Measurements from ENCODE around the gene GHRL. TPM values are rescaled to one million over a fixed set of nuclear protein-coding genes. Genes with fewer than 3 reads are reported as not detected.

The GHRL gene
- total RNA-seq, 1 donor, result under 0.01 TPM

DNA sequence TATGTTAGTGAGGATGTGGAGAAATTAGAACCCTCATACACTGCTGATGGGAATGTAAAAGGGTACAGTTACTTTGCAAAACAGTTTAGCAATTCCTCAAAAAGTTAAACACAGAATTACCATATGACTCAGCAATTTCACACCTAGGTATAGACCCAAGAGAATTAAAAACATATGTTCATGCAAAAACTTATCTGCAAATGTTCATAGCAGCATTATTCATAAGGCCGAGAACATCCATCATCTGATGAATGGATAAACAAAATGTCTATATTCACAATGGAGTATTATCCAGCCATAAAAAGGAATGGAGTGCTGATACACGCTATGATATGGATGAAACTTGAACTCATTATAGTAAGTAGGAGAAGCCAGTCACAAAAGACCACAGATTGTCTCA is 17.8 kb upstream of the GHRL start:
- peaks cover 52% of the 10 kb centered on the region for H4K20me1 ChIP-seq (ENCODE audit: insufficient read depth, low read length)
- TF ChIP-seq, protein P1, sequence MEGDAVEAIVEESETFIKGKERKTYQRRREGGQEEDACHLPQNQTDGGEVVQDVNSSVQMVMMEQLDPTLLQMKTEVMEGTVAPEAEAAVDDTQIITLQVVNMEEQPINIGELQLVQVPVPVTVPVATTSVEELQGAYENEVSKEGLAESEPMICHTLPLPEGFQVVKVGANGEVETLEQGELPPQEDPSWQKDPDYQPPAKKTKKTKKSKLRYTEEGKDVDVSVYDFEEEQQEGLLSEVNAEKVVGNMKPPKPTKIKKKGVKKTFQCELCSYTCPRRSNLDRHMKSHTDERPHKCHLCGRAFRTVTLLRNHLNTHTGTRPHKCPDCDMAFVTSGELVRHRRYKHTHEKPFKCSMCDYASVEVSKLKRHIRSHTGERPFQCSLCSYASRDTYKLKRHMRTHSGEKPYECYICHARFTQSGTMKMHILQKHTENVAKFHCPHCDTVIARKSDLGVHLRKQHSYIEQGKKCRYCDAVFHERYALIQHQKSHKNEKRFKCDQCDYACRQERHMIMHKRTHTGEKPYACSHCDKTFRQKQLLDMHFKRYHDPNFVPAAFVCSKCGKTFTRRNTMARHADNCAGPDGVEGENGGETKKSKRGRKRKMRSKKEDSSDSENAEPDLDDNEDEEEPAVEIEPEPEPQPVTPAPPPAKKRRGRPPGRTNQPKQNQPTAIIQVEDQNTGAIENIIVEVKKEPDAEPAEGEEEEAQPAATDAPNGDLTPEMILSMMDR (IDR thresholded peaks at IDR 0.05; ENCODE audit: extremely low read depth, low read depth, low read length), result no peak
- no peaks in the 10 kb centered on the region for H3K27me3 ChIP-seq (ENCODE audit: insufficient read depth, low read length)
- no peak overlapping the region for H3K4me2 ChIP-seq (ENCODE audit: insufficient read depth, low read length)
- no peak overlapping the region for H3K27ac ChIP-seq (ENCODE audit: low read depth, low read length)
- H3K4me3 ChIP-seq (ENCODE audit: insufficient read depth, low read length), result no peak overlapping the region
- H3K9me3 ChIP-seq (ENCODE audit: low read depth, low read length), result no peaks in the 10 kb centered on the region
- no peak for DNase-seq (ENCODE audit: insufficient read length, low spot score, missing footprints)
- H3K36me3 ChIP-seq (ENCODE audit: insufficient read depth, low read length), result peaks cover 94% of the 10 kb centered on the region
- H3K4me1 ChIP-seq (ENCODE audit: insufficient read depth, low read length), result no peaks in the 10 kb centered on the region
- peaks cover 40% of the 10 kb centered on the region for H3K79me2 ChIP-seq (ENCODE audit: insufficient read depth, low read length)
- H2AFZ ChIP-seq (ENCODE audit: low read length), result no peak overlapping the region

DNA sequence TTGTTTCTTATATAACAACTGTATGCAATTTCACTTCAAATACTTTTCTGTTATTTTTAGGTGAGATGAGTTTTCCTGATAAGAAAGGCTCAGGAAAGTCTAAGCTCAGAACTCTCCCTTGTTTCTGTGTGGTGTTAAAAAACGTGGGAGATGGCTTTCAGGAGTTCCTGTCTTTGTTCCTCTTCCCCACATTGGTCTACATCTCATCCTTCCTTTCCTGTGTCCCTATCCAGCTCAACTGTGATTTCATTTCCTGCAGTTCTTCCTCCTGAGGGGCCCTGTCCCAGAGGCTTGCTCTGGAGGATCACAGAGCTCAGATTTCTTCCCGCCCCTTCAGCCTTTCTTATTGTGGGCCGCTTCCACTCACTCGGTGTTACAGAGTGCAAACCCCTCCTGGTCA is 17.0 kb upstream of the GHRL start:
- Histone ChIP-seq H3K79me2 (ENCODE audit: insufficient read depth, low read length) (peaks cover 33% of the 10 kb centered on the region), H3K27ac (ENCODE audit: low read depth, low read length) (no peak overlapping the region), H3K9me3 (ENCODE audit: low read depth, low read length) (no peaks in the 10 kb centered on the region), H3K4me1 (ENCODE audit: insufficient read depth, low read length) (no peaks in the 10 kb centered on the region), H3K36me3 (ENCODE audit: insufficient read depth, low read length) (peaks cover 95% of the 10 kb centered on the region), H2AFZ (ENCODE audit: low read length) (no peak overlapping the region), H3K27me3 (ENCODE audit: insufficient read depth, low read length) (no peaks in the 10 kb centered on the region), H3K4me3 (ENCODE audit: insufficient read depth, low read length) (no peak overlapping the region), H3K4me2 (ENCODE audit: insufficient read depth, low read length) (no peak overlapping the region), H4K20me1 (ENCODE audit: insufficient read depth, low read length) (peaks cover 45% of the 10 kb centered on the region)
- no peak for DNase-seq (ENCODE audit: insufficient read length, low spot score, missing footprints)
- TF ChIP-seq, protein P1 (IDR thresholded peaks at IDR 0.05; ENCODE audit: extremely low read depth, low read depth, low read length), result no peak

DNA sequence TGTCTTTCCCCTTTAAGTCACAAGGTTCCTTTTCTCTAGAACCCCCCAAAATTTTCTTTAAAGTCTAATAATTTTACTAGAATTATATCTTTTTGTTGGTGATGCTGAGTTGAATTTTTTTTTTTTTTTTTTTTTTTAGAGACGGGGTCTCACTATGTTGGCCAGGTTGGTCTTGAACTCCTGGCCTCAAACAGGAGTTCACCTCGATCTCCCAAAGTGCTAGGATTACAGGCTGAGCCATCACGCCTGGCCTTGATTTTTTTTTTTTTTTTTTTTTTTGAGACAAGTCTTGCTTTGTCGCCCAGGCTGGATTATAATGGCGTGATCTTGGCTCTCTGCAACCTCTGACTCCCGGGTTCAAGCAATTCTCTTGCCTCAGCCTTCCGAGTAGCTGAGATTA is 15.9 kb upstream of the GHRL start:
- H3K36me3 ChIP-seq (ENCODE audit: insufficient read depth, low read length), result peaks cover 95% of the 10 kb centered on the region
- H3K27me3 ChIP-seq (ENCODE audit: insufficient read depth, low read length), result no peaks in the 10 kb centered on the region
- no peaks in the 10 kb centered on the region for H3K9me3 ChIP-seq (ENCODE audit: low read depth, low read length)
- H3K79me2 ChIP-seq (ENCODE audit: insufficient read depth, low read length), result peaks cover 24% of the 10 kb centered on the region
- DNase-seq (ENCODE audit: insufficient read length, low spot score, missing footprints), result no peak
- H3K4me1 ChIP-seq (ENCODE audit: insufficient read depth, low read length), result no peaks in the 10 kb centered on the region
- no peak overlapping the region for H3K4me3 ChIP-seq (ENCODE audit: insufficient read depth, low read length)
- H2AFZ ChIP-seq (ENCODE audit: low read length), result no peak overlapping the region
- TF ChIP-seq, protein P1 (IDR thresholded peaks at IDR 0.05; ENCODE audit: extremely low read depth, low read depth, low read length), result no peak
- H4K20me1 ChIP-seq (ENCODE audit: insufficient read depth, low read length), result peaks cover 39% of the 10 kb centered on the region
- no peak overlapping the region for H3K4me2 ChIP-seq (ENCODE audit: insufficient read depth, low read length)
- no peak overlapping the region for H3K27ac ChIP-seq (ENCODE audit: low read depth, low read length)

DNA sequence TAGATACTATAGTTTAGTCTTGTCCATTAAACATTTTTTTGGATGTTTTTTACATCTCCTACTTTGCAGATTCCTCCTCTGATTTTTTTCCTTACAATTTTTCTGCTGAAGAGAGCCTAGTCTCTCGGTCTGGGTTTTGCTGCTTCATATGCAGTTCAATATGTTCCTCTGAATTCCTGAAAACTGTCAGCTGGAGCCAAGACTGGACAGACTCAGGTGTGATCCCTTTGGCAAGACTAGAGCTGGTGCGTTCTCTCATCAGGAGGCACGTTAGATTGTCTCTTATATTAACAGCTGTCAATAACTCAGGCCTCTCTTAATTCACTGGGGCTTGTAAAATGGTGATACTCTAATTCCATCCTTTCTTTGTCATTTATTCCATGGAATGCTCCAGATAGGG is 13.4 kb upstream of the GHRL start:
- no peaks in the 10 kb centered on the region for H3K9me3 ChIP-seq (ENCODE audit: low read depth, low read length)
- H3K4me1 ChIP-seq (ENCODE audit: insufficient read depth, low read length), result no peaks in the 10 kb centered on the region
- no peak overlapping the region for H3K27ac ChIP-seq (ENCODE audit: low read depth, low read length)
- no peak for DNase-seq (ENCODE audit: insufficient read length, low spot score, missing footprints)
- H3K4me2 ChIP-seq (ENCODE audit: insufficient read depth, low read length), result no peak overlapping the region
- peaks cover 95% of the 10 kb centered on the region for H3K36me3 ChIP-seq (ENCODE audit: insufficient read depth, low read length)
- H3K27me3 ChIP-seq (ENCODE audit: insufficient read depth, low read length), result no peaks in the 10 kb centered on the region
- H3K4me3 ChIP-seq (ENCODE audit: insufficient read depth, low read length), result no peak overlapping the region
- H2AFZ ChIP-seq (ENCODE audit: low read length), result no peak overlapping the region
- H4K20me1 ChIP-seq (ENCODE audit: insufficient read depth, low read length), result peaks cover 30% of the 10 kb centered on the region
- TF ChIP-seq, protein P1 (IDR thresholded peaks at IDR 0.05; ENCODE audit: extremely low read depth, low read depth, low read length), result no peak
- peaks cover 2% of the 10 kb centered on the region for H3K79me2 ChIP-seq (ENCODE audit: insufficient read depth, low read length)
